Measurements from ENCODE around the gene LSM4. TPM values are rescaled to one million over a fixed set of nuclear protein-coding genes. Genes with fewer than 3 reads are reported as not detected.
A peak's percentile ranks its signal among the peaks of the same experiment; 100 is the strongest.

Gene LSM4
- total and polyA plus RNA-seq, 2 of the 13 experiments (the other 11 are each of a cell fraction or from before 2014, with no cell fraction given), result 65.8 to 166 TPM

DNA sequence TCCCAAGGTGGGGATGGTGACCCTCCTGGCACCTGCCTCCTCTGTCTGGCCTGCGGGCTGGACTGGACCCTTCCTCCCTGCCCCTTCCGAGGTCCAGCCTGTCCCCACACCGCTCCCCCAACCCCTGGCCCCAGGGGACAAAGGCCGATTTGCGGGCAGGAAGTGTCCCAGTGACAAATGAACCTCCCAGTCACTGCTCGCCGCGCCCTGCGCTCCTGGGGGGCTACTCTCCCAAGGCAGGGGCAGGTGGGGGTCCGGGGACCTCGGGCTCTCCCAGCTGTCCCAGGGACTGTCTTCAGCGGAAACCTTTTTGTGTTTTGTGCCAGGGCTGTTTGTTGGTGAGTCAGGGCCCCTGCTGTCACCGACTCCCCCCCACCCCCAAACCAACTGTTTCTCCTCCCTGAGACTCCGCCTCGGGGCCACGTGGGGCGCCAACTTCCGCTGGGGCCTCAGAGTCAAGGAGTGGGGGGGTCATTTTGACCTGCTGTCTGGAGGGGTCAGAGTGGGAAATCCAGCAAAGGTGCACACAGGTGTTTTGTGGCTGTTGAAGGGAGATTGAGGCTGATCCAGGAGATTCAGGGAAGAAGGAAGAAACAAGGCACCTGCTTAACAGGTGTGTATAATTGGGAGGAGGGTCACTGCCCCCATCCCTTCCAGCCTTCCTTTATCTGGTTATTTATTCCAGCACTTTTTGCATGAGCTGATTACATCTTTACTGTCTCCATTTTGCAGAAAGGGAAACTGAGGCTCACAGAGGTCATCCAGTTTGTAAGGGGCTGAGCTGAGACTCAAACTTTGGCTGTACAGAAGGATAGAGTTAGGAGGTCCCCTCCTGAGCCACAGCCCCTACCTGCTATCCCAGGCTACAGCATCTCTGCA, 18.4 kb upstream of the LSM4 start (continued):
- TF ChIP-seq ARID5B (CRISPR knock-in tag; IDR thresholded peaks at IDR 0.05), result peak; percentile 35
- TF ChIP-seq AGO1 (IDR thresholded peaks at IDR 0.05; ENCODE audit: low read depth, low read length, poor library complexity, severe bottlenecking), result peak; percentile 25
- TF ChIP-seq, protein P1, sequence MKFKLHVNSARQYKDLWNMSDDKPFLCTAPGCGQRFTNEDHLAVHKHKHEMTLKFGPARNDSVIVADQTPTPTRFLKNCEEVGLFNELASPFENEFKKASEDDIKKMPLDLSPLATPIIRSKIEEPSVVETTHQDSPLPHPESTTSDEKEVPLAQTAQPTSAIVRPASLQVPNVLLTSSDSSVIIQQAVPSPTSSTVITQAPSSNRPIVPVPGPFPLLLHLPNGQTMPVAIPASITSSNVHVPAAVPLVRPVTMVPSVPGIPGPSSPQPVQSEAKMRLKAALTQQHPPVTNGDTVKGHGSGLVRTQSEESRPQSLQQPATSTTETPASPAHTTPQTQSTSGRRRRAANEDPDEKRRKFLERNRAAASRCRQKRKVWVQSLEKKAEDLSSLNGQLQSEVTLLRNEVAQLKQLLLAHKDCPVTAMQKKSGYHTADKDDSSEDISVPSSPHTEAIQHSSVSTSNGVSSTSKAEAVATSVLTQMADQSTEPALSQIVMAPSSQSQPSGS (CRISPR knock-in tag; IDR thresholded peaks at IDR 0.05), result no peak
- TF ChIP-seq DZIP1 (CRISPR knock-in tag; IDR thresholded peaks at IDR 0.05), result 0 out of 2 replicates have a peak, but pooled peaks have one; percentile 11
- TF ChIP-seq ZNF589 (CRISPR knock-in tag; conservative IDR thresholded peaks at IDR 0.05), result no peak
- peak; percentile 7; the same call in 1 of the 2 replicates for TF ChIP-seq ARNT2 (CRISPR knock-in tag; IDR thresholded peaks at IDR 0.05; ENCODE audit: low read depth)
- 0 out of 2 replicates have a peak, but pooled peaks have one; percentile 55 for TF ChIP-seq ZNF547 (CRISPR knock-in tag; IDR thresholded peaks at IDR 0.05)
- peak; percentile 45 for TF ChIP-seq HOXA3 (CRISPR knock-in tag; IDR thresholded peaks at IDR 0.05)
- no peak for TF ChIP-seq ZNF10 (CRISPR knock-in tag; IDR thresholded peaks at IDR 0.05; ENCODE audit: borderline replicate concordance, low read depth)
- TF ChIP-seq, protein P2, sequence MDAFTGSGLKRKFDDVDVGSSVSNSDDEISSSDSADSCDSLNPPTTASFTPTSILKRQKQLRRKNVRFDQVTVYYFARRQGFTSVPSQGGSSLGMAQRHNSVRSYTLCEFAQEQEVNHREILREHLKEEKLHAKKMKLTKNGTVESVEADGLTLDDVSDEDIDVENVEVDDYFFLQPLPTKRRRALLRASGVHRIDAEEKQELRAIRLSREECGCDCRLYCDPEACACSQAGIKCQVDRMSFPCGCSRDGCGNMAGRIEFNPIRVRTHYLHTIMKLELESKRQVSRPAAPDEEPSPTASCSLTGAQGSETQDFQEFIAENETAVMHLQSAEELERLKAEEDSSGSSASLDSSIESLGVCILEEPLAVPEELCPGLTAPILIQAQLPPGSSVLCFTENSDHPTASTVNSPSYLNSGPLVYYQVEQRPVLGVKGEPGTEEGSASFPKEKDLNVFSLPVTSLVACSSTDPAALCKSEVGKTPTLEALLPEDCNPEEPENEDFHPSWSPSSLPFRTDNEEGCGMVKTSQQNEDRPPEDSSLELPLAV (CRISPR knock-in tag; conservative IDR thresholded peaks at IDR 0.05; ENCODE audit: low read depth), result no peak
- TF ChIP-seq NFIB (CRISPR knock-in tag; IDR thresholded peaks at IDR 0.05; ENCODE audit: borderline replicate concordance), result no peak
- no peak for TF ChIP-seq EED (CRISPR knock-in tag; IDR thresholded peaks at IDR 0.05)
- no peak for TF ChIP-seq ZNF3 (CRISPR knock-in tag; IDR thresholded peaks at IDR 0.05)
- TF ChIP-seq SRSF1 (optimal IDR thresholded peaks at IDR 0.05; ENCODE audit: low read depth, low read length), result peak; percentile 84
- TF ChIP-seq, protein P3, sequence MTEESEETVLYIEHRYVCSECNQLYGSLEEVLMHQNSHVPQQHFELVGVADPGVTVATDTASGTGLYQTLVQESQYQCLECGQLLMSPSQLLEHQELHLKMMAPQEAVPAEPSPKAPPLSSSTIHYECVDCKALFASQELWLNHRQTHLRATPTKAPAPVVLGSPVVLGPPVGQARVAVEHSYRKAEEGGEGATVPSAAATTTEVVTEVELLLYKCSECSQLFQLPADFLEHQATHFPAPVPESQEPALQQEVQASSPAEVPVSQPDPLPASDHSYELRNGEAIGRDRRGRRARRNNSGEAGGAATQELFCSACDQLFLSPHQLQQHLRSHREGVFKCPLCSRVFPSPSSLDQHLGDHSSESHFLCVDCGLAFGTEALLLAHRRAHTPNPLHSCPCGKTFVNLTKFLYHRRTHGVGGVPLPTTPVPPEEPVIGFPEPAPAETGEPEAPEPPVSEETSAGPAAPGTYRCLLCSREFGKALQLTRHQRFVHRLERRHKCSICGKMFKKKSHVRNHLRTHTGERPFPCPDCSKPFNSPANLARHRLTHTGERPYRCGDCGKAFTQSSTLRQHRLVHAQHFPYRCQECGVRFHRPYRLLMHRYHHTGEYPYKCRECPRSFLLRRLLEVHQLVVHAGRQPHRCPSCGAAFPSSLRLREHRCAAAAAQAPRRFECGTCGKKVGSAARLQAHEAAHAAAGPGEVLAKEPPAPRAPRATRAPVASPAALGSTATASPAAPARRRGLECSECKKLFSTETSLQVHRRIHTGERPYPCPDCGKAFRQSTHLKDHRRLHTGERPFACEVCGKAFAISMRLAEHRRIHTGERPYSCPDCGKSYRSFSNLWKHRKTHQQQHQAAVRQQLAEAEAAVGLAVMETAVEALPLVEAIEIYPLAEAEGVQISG (CRISPR knock-in tag; IDR thresholded peaks at IDR 0.05), result peak; percentile 43; the same call in 1 of the 2 replicates
